Measurements from ENCODE around the gene PIGU.

The PIGU gene

DNA sequence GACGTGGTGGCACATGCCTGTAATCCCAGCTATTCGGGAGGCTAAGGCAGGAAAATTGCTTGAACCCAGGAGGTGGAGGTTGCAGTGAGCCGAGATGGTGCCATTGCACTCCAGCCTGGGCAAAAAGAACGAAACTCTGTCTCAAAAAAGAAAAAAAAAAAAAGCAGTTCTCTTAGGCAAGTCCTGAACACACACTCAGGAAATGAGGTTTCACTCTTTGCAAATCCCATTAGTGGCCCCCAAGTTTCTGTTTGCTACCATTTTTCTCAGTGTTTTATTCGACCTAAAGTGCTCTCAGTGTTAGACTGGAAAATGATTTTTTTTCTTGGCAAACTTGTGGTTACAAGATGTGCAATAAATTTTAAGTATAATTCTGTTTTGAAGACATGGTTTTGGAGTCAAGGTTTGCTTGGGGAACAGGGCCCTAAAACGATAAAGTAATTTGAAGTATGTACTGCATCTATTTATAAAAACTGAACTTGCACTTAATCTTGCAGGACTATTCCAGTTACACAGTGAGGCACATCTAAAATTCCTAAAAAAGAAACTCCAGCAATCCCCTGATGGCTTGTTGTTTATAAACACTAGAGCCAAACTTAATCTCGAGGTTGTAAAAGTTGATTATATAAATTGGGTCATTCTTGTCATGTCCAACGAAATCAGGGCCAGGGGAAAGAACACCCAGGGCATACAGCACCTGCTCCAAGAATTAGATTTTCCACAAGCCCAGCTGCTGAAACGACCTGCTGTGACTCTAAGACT, 75.8 kb downstream of the PIGU start:
- no peaks in the 10 kb centered on the region for H3K4me1 ChIP-seq (ENCODE audit: insufficient read depth, low read length)
- no peaks in the 10 kb centered on the region for H3K9me3 ChIP-seq (ENCODE audit: control insufficient read depth, insufficient read depth, low read length)
- H3K9ac ChIP-seq (ENCODE audit: low read depth, low read length) = no peak overlapping the region
- H3K36me3 ChIP-seq (ENCODE audit: insufficient read depth, low read length) = no peaks in the 10 kb centered on the region

GRCh38 chr20:34595377-34596184, 81.3 kb downstream of the PIGU start:
- H3K9ac ChIP-seq (ENCODE audit: low read depth, low read length) = no peak overlapping the region
- H3K4me1 ChIP-seq (ENCODE audit: insufficient read depth, low read length) = no peaks in the 10 kb centered on the region
- H3K9me3 ChIP-seq (ENCODE audit: control insufficient read depth, insufficient read depth, low read length) = no peaks in the 10 kb centered on the region
- no peaks in the 10 kb centered on the region for H3K36me3 ChIP-seq (ENCODE audit: insufficient read depth, low read length)

- Histone ChIP-seq H3K9ac (ENCODE audit: low read depth, low read length) (no peak overlapping the region), H3K9me3 (ENCODE audit: control insufficient read depth, insufficient read depth, low read length) (no peaks in the 10 kb centered on the region), H3K4me1 (ENCODE audit: insufficient read depth, low read length) (no peaks in the 10 kb centered on the region; the same call in 1 of the 2 replicates), H3K36me3 (ENCODE audit: insufficient read depth, low read length) (no peaks in the 10 kb centered on the region)
Measured at GRCh38 chr20:34586488-34587163, 90.3 kb downstream of the PIGU start.

- H3K9ac ChIP-seq (ENCODE audit: low read depth, low read length) = no peak overlapping the region
- H3K4me1 ChIP-seq (ENCODE audit: insufficient read depth, low read length) = no peaks in the 10 kb centered on the region; the same call in 1 of the 2 replicates
- H3K9me3 ChIP-seq (ENCODE audit: control insufficient read depth, insufficient read depth, low read length) = no peaks in the 10 kb centered on the region
- no peaks in the 10 kb centered on the region; the same call in 1 of the 2 replicates for H3K36me3 ChIP-seq (ENCODE audit: insufficient read depth, low read length)
Measured at GRCh38 chr20:34585019-34585418, 91.9 kb downstream of the PIGU start.

- Histone ChIP-seq H3K36me3 (ENCODE audit: insufficient read depth, low read length) (no peaks in the 10 kb centered on the region; the same call in 1 of the 2 replicates), H3K4me1 (ENCODE audit: insufficient read depth, low read length) (no peaks in the 10 kb centered on the region; the same call in 1 of the 2 replicates), H3K9ac (ENCODE audit: low read depth, low read length) (no peak overlapping the region), H3K9me3 (ENCODE audit: control insufficient read depth, insufficient read depth, low read length) (no peaks in the 10 kb centered on the region)
Measured at GRCh38 chr20:34583544-34583943, 93.3 kb downstream of the PIGU start.

DNA sequence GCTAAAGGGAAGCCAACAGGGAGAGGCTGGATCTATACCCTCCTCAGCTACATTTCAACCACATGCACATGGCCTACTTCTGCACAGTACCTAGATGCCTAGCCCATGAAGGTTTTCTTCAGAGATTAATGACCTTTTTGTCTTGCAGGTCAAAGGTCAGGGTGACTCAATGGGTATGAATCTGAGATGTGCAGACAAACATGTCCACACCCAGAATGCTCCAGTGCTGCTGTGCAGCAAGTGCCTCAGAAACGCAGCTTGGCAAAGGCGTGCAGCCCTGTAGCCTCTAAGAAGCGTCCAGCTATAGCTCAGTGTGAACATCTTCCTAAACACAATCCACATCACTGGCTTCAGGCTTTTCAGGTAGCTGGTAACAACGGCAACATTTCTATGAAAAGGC, 94.0 kb downstream of the PIGU start:
- H3K9ac ChIP-seq (ENCODE audit: low read depth, low read length) = no peak overlapping the region
- no peaks in the 10 kb centered on the region for H3K9me3 ChIP-seq (ENCODE audit: control insufficient read depth, insufficient read depth, low read length)
- no peaks in the 10 kb centered on the region; the same call in 1 of the 2 replicates for H3K36me3 ChIP-seq (ENCODE audit: insufficient read depth, low read length)
- no peaks in the 10 kb centered on the region; the same call in 1 of the 2 replicates for H3K4me1 ChIP-seq (ENCODE audit: insufficient read depth, low read length)

DNA sequence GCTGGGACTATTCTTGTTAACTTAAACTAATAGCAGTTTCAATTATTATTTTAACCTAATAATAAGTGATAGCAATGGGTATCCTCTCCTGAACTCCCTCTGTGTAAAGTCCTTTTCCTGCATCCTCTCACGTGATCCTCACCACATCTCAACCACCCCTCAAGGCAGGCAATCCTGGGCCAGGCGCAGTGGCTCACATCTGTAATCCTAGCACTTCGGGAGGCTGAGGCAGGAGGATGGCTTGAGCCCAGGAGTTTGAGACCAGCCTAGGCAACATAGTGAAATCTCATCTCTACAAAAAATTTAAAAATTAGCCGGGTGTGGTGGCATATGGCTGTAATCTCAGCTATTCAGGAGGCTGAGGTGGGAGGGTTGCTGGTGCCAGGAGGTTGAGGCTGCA, 94.7 kb downstream of the PIGU start:
- Histone ChIP-seq H3K9ac (ENCODE audit: low read depth, low read length) (no peak overlapping the region), H3K9me3 (ENCODE audit: control insufficient read depth, insufficient read depth, low read length) (no peaks in the 10 kb centered on the region), H3K36me3 (ENCODE audit: insufficient read depth, low read length) (no peaks in the 10 kb centered on the region; the same call in 1 of the 2 replicates), H3K4me1 (ENCODE audit: insufficient read depth, low read length) (no peaks in the 10 kb centered on the region; the same call in 1 of the 2 replicates)

- no peak overlapping the region for H3K9ac ChIP-seq (ENCODE audit: low read depth, low read length)
- no peaks in the 10 kb centered on the region; the same call in 1 of the 2 replicates for H3K4me1 ChIP-seq (ENCODE audit: insufficient read depth, low read length)
- H3K36me3 ChIP-seq (ENCODE audit: insufficient read depth, low read length) = no peaks in the 10 kb centered on the region; the same call in 1 of the 2 replicates
- no peaks in the 10 kb centered on the region for H3K9me3 ChIP-seq (ENCODE audit: control insufficient read depth, insufficient read depth, low read length)
Measured at GRCh38 chr20:34581341-34582184, 95.3 kb downstream of the PIGU start.

DNA sequence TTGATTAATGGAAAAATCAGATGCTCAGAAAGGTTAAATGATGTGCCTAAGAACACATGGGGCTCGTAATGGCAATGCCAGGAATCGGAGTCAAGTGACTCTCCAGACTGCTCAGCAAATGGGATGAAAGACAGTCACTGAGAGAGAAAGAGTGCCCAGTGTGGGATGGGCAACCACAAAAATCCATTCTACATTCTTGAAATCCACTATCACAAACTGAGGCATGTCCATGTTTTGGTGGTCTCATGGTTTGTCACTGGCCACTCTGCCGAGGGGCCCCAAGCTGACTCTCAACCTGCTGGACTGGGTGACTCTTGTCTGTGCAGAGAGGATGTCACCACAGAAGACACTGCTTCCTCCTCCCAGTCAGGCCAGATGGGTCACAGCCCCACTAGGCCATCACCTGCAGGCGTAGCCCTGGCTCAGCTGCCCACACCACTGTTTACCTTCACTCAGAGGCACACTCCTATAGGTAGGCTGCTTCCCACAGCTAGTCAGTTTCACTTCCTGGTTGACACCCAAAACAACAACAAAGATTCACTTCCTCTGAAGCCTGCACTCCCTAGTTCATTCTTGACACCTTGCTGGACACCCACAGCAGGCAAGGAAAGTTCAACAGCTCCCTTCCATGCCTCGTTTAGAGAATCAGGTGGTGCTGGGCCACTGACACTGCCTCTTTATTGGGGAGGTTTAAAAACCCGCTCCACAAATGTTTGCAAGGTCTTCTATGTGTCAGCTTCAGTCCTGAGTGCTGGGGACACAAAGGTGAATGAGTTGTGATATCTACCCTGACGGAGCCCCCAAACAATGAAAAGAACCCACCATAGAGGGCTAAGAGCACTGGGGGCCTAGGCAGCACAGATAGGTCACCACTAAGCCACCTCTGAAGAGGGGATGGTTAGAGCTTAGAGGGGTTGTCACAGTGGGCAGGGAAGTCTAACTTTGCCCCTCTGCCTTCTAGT, 96.6 kb downstream of the PIGU start:
- H3K36me3 ChIP-seq (ENCODE audit: insufficient read depth, low read length) = no peaks in the 10 kb centered on the region; the same call in 1 of the 2 replicates
- H3K9me3 ChIP-seq (ENCODE audit: control insufficient read depth, insufficient read depth, low read length) = no peaks in the 10 kb centered on the region
- H3K9ac ChIP-seq (ENCODE audit: low read depth, low read length) = no peak overlapping the region
- H3K4me1 ChIP-seq (ENCODE audit: insufficient read depth, low read length) = no peaks in the 10 kb centered on the region; the same call in 1 of the 2 replicates

DNA sequence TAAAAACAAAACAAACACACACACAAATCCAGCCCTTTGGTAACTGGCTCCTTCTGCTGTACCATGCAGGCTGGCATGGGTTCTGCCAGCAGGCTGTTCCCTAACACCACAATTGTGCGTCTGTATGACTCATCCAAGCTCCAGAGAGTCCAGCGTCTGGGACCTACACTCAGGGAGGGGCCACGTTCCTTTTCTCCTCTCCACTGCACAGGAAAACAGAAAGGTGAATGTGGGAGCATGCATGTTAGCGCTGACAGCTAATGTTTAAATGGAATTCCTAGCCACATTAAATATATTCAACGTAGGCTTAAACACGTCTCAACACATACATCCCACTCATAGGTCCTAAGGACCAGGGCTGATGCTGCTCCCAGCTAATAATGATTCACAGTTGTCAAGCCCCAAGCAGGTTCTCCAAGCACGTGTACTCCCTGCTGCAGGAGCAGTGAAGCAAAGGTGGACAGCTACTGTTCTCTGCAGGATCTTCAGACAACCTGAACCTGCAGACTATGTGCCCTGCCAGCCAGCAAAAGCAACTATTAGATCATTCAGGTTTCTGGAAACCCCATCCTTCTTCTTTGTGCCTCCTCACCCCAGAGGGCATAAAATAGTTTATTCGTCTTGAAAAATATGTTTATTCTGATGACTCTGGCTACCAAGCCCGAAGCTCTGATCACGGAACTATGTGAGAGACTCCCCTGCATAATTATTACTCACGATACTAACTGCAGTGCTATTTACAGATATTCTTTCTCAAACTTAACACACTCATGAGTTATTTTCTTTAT, 97.5 kb downstream of the PIGU start:
- Histone ChIP-seq H3K4me1 (ENCODE audit: insufficient read depth, low read length) (no peaks in the 10 kb centered on the region; the same call in 1 of the 2 replicates), H3K9me3 (ENCODE audit: control insufficient read depth, insufficient read depth, low read length) (no peaks in the 10 kb centered on the region), H3K36me3 (ENCODE audit: insufficient read depth, low read length) (no peaks in the 10 kb centered on the region; the same call in 1 of the 2 replicates), H3K9ac (ENCODE audit: low read depth, low read length) (no peak overlapping the region)

- no peaks in the 10 kb centered on the region; the same call in 1 of the 2 replicates for H3K36me3 ChIP-seq (ENCODE audit: insufficient read depth, low read length)
- H3K4me1 ChIP-seq (ENCODE audit: insufficient read depth, low read length) = no peaks in the 10 kb centered on the region; the same call in 1 of the 2 replicates
- no peaks in the 10 kb centered on the region for H3K9me3 ChIP-seq (ENCODE audit: control insufficient read depth, insufficient read depth, low read length)
- H3K9ac ChIP-seq (ENCODE audit: low read depth, low read length) = no peak overlapping the region
Measured at GRCh38 chr20:34578521-34578920, 98.4 kb downstream of the PIGU start.

GRCh38 chr20:34578025-34578424, 98.9 kb downstream of the PIGU start:
- no peaks in the 10 kb centered on the region for H3K9me3 ChIP-seq (ENCODE audit: control insufficient read depth, insufficient read depth, low read length)
- no peak overlapping the region for H3K9ac ChIP-seq (ENCODE audit: low read depth, low read length)
- H3K4me1 ChIP-seq (ENCODE audit: insufficient read depth, low read length) = no peaks in the 10 kb centered on the region; the same call in 1 of the 2 replicates
- H3K36me3 ChIP-seq (ENCODE audit: insufficient read depth, low read length) = no peaks in the 10 kb centered on the region; the same call in 1 of the 2 replicates
